Frontal cortex (tissue), 4 donors: Measurements from ENCODE around the gene HOXD13. TPM values are rescaled to one million over a fixed set of nuclear protein-coding genes. Genes with fewer than 3 reads are reported as not detected.

Experiments used
- DNase-seq, 2 donors: peaks; one replicate each; pipeline ENCODE4 v3.0.0; 2012; ENCODE audit warnings: low spot score in 2 of 2
- FAIRE-seq: peaks from 2 replicates; lab custom pipeline; 2012; peaks lifted over from hg19 to GRCh38; lab: Jason Lieb, UNC
- total RNA-seq: library from RNA; depleted of rRNA; stranded (reverse); fragments of >200 nt; gene quantifications from one replicate; pipeline ENCODE4 v1.2.3, GENCODE V29; 2014
- donor health status: control.
- donor health status: control.
- donor health status: control.

The HOXD13 gene
- total RNA-seq, 1 donor from 2014 or later: not detected

- no peak for DNase-seq
- FAIRE-seq: no peak
Measured at GRCh38 chr2:176091329-176092258, 927 bp upstream of the HOXD13 start.

GRCh38 chr2:176093145-176093897 is 800 bp downstream of the HOXD13 start:
- DNase-seq: no peak

DNA sequence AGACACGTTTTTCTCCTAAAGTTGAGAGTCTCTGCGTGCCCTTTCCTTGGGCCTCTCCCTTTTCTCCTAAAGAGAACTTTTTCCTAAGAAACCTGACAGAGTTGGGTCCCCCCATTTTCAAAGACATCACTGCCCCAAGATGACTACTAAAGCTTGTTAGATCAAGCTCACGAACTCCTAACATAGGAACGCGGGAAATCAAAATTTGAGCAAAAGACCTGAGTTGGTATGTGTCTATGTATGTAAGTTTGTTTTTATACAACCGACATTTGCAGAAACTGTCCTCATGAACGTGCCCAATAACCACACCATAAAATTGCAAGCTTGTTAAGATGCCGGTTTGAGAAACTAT is 1.4 kb downstream of the HOXD13 start:
- no peak for DNase-seq
- no peak for FAIRE-seq

More at GRCh38 chr2:176093145-176093897, 800 bp downstream of the HOXD13 start:
- FAIRE-seq: no peak

GRCh38 chr2:176094349-176094748 is 1.8 kb downstream of the HOXD13 start:
- DNase-seq (no peak), FAIRE-seq (no peak)

- no peak for FAIRE-seq
- DNase-seq: no peak
Measured at GRCh38 chr2:176095421-176095820, 2.9 kb downstream of the HOXD13 start.

- FAIRE-seq: no peak
- no peak for DNase-seq
Measured at GRCh38 chr2:176096243-176096985, 3.9 kb downstream of the HOXD13 start.

DNA sequence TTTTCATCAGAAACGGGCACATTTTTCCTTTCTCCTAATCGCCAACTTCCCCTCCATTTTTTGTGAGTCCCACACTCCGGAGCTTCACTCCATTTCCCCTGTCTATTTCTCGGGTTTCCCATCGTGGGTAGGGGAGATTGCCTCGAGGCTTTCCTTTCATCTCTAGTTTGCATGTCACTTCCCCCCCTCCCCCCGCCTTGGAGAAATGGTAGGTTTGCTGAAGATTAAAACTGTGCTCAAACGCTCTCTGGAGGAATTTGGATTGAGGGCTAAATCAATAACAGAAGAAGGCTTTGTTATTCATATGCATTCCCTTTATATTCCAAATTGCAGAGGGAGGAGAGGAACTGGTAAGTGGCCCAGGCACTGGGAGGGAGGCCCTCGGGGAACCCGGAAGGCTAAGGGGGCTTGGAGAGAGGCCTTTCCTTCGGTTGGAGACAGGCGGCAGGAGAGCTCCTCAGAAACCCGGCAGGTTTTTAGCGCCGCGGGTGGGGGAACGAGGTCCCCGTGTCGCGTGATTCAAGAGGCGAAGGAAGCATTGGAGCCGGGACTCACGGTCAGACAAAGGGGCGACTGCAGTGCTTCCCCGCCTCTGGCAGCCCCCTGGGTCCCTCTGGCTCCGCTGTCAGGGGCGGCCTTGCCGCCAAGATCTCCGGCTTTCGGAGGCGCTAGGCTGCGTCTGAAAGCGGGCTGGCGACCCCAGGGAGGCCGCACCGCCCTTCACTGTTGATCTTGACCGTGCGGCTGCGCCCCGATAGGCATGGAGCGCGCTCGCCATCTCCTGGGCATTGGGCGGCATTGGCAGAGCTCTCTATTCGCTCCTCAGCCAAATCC is 4.7 kb downstream of the HOXD13 start:
- DNase-seq (peak; percentile 68 to 82), FAIRE-seq (no peak)

- no peak for FAIRE-seq
- DNase-seq: no peak
Measured at GRCh38 chr2:176097820-176098365, 5.4 kb downstream of the HOXD13 start.

GRCh38 chr2:176098366-176099158 is 6.0 kb downstream of the HOXD13 start:
- DNase-seq (no peak), FAIRE-seq (no peak)

GRCh38 chr2:176099159-176099727 is 6.7 kb downstream of the HOXD13 start:
- DNase-seq (no peak), FAIRE-seq (no peak)

- no peak for FAIRE-seq
- DNase-seq: no peak
Measured at GRCh38 chr2:176099728-176100546, 7.4 kb downstream of the HOXD13 start, which contains the start of gene HOXD12. HOXD12 (plus strand) TSS chr2:176099795; CDS start chr2:176099802, 7 bp downstream.

DNA sequence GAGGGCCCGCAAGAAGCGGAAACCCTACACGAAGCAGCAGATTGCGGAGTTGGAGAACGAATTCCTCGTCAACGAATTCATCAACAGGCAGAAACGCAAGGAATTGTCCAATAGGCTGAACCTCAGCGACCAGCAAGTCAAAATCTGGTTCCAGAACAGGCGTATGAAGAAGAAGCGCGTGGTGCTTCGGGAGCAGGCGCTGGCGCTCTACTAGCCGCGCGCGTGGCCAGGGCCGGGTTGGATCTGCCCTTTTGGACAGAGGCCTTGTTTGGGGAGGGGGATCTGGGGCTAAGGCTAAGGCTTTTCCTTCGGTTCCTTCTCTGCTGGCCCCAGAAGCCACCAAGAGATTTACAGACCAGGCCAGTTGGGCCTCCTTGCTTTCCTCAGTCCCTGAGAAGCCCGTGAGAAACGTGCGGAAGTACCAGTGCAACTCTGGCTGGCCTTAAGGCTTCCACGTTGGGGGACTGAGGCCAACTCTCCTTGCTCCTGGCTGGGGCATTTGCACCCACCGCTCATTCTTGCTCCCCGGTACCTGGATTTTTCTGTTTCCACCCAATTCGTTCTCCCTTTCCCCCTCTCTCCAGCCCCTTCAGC is 8.1 kb downstream of the HOXD13 start:
- FAIRE-seq (no peak), DNase-seq (no peak)

DNA sequence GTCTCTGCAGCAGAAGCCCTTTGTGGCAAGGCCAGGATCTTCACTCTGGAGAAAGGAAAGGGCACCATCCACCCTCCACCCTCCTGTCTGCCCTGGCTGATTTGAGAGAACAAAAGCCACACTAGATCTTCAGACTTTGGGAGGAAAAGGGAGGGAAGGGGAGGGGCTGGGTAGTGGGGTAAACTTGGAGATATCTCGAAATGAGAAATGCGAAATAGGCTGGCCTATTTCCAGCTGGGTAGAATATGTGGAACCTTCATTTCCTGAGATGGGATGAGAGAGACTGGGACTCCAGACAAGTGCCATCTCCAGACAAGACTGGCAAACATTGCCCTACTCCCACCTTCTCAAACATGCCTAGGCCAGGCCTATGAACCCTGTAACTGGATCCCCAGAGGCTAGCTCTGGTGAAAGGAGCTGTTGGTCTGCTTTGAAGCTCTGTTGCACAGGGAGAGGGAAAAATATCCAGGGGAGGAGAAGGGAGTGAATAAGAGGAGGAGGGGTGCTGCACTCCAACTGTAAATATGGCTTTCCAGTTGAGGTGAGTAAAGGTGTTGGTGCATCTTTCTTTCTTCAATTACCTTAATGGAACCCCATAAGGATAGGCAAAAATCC is 8.8 kb downstream of the HOXD13 start:
- FAIRE-seq (no peak), DNase-seq (no peak)

- DNase-seq (no peak), FAIRE-seq (no peak)
Measured at GRCh38 chr2:176101842-176102241, 9.3 kb downstream of the HOXD13 start.

DNA sequence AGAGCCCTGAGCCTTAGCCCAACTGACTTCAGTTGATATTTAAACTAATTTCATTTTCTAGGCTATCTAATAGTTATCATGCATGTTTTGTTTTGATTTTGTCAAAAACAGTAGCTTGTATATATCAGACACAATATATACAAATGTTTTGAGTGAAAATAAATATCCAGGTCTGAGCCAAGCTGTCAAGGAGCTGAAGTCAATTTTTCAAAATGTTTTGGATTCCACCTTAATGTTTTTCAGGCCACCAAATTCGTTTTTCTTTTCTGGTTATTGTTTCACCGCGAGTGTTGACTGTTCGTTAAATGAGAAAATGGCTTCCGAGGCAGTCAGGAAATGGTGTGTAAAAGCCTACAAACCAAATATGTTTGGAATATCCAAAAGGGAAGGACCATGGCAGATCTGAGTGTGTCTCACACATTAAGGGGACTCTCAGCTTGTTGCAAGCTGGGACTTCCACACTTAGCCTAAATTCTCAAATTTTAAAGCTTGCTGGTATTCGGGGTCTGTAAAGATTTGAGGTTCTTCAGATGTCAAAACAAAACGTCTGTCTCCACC is 9.9 kb downstream of the HOXD13 start:
- DNase-seq (no peak), FAIRE-seq (no peak)

DNA sequence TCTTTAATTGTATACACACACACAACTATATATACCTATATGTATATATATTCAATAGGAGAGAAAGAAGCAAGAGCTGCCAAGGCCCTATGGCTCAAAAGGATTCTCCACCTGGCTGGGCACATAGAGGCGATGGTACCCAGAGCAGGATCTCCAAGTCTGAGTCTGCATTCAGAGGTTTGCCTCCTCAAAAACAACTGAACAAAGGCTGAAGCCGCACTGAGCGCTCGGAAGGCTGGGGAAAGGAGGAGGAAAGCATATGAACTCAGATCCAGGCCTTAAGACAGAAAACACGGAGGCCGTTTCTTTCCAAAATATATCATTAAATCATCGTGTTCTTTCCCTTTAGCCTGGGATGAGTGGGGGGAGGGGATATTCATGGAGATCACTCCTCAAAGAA is 10.7 kb downstream of the HOXD13 start:
- no peak for FAIRE-seq
- no peak for DNase-seq
